Vagina (tissue), 2 donors: Measurements from ENCODE around the gene ASTL. TPM values are rescaled to one million over a fixed set of nuclear protein-coding genes. Genes with fewer than 3 reads are reported as not detected.
A peak's percentile ranks its signal among the peaks of the same experiment; 100 is the strongest.

Experiments
- DNase-seq, 2 donors: peaks; one replicate each; pipeline ENCODE4 v3.0.0-alpha.2; 2017; ENCODE audit errors: extremely low spot score in 2 of 2
- H3K27ac ChIP-seq: fragments of 200-600 bp; sonication (generic); one replicate; pipeline ENCODE4 v1.5.1; 2019
- H3K27me3 ChIP-seq: fragments of 200-600 bp; sonication (generic); one replicate; pipeline ENCODE4 v1.5.1; 2019
- H3K36me3 ChIP-seq, 2 donors: fragments of 200-600 bp; sonication (generic); one replicate each; pipeline ENCODE4 v1.5.1; 2017 to 2019
- H3K4me1 ChIP-seq: fragments of 200-600 bp; sonication (generic); one replicate; pipeline ENCODE4 v1.5.1; 2019
- H3K4me3 ChIP-seq, 2 donors: fragments of 200-600 bp; sonication (generic); 1 replicate in 1 of 2; 2 replicates in 1 of 2; pipeline ENCODE4 v1.5.1; 2016 to 2019
- H3K9me3 ChIP-seq: fragments of 200-600 bp; sonication (generic); one replicate; pipeline ENCODE4 v1.5.1; 2019
- POLR2A ChIP-seq, 2 donors: fragments of 450-650 bp; IDR thresholded peaks; one replicate each; pipeline ENCODE4 v1.6.1; 2017; ENCODE audit warnings: antibody characterized with exemption in 2 of 2, mild to moderate bottlenecking in 2 of 2, moderate library complexity in 2 of 2
- POLR2AphosphoS5 ChIP-seq, 2 donors: sonication (generic); formaldehyde crosslinking; IDR thresholded peaks; one replicate each; pipeline ENCODE4 v1.9.0; 2017; ENCODE audit warnings: antibody characterized with exemption in 2 of 2, mild to moderate bottlenecking in 2 of 2, low read depth in 1 of 2; ENCODE audit not compliant: insufficient read depth in 1 of 2
- intact Hi-C: fragments of 100-400 bp; cut with DNase I; formaldehyde crosslinking; loops from one replicate; pipeline ENCODE4 v1.15.1; 2023
- total RNA-seq: library from RNA; depleted of rRNA; stranded (reverse); fragments of >200 nt; gene quantifications from one replicate; pipeline ENCODE4 v1.2.3, GENCODE V29; 2016
- TF ChIP-seq, protein P1 (sequence below), 3 experiments: fragments of 450-650 bp in 2 of 3; fragments of 200-600 bp in 1 of 3; sonication (generic) in 1 of 3; IDR thresholded peaks; one replicate each; pipeline ENCODE4 v1.5.1; 2017 to 2019; ENCODE audit warnings: antibody characterized with exemption in 3 of 3, mild to moderate bottlenecking in 2 of 3, moderate library complexity in 2 of 3

The ASTL gene
- total RNA-seq, 1 donor from 2014 or later = not detected

DNA sequence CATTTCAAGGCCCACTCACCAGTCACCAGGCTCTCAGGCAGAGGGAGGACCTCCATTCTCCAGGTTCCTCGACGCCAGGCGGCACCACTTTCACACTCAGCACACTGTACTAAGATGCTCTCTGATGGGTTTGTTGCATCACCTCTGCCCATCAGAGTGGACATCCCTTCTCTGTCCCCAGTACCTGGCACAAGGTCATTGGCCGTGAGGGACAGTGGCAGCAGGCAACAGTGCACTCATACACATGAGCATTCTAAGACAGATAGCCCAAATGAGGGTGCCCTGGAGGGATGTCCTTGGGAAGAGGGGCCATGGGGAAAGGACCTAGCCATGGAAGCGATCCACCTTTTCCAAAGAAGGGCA is 18.9 kb downstream of the ASTL start:
- Histone ChIP-seq H3K27me3 (no peaks in the 10 kb centered on the region), H3K4me1 (peaks cover 13% of the 10 kb centered on the region), H3K36me3 (no peaks in the 10 kb centered on the region), H3K9me3 (no peaks in the 10 kb centered on the region), H3K27ac (no peak overlapping the region), H3K4me3 (no peak overlapping the region)
- intact Hi-C loops = loop anchor here (5.0 kb wide), 1 partner anchor 127 kb away; the partner anchor contains the start of gene ANKRD36C
- no peak for DNase-seq
- TF ChIP-seq POLR2AphosphoS5 (IDR thresholded peaks at IDR 0.05; ENCODE audit: insufficient read depth in 1 of 2, low read depth in 1 of 2) = no peak
- TF ChIP-seq, protein P1, sequence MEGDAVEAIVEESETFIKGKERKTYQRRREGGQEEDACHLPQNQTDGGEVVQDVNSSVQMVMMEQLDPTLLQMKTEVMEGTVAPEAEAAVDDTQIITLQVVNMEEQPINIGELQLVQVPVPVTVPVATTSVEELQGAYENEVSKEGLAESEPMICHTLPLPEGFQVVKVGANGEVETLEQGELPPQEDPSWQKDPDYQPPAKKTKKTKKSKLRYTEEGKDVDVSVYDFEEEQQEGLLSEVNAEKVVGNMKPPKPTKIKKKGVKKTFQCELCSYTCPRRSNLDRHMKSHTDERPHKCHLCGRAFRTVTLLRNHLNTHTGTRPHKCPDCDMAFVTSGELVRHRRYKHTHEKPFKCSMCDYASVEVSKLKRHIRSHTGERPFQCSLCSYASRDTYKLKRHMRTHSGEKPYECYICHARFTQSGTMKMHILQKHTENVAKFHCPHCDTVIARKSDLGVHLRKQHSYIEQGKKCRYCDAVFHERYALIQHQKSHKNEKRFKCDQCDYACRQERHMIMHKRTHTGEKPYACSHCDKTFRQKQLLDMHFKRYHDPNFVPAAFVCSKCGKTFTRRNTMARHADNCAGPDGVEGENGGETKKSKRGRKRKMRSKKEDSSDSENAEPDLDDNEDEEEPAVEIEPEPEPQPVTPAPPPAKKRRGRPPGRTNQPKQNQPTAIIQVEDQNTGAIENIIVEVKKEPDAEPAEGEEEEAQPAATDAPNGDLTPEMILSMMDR (IDR thresholded peaks at IDR 0.05) = no peak
- TF ChIP-seq POLR2A (IDR thresholded peaks at IDR 0.05) = no peak

DNA sequence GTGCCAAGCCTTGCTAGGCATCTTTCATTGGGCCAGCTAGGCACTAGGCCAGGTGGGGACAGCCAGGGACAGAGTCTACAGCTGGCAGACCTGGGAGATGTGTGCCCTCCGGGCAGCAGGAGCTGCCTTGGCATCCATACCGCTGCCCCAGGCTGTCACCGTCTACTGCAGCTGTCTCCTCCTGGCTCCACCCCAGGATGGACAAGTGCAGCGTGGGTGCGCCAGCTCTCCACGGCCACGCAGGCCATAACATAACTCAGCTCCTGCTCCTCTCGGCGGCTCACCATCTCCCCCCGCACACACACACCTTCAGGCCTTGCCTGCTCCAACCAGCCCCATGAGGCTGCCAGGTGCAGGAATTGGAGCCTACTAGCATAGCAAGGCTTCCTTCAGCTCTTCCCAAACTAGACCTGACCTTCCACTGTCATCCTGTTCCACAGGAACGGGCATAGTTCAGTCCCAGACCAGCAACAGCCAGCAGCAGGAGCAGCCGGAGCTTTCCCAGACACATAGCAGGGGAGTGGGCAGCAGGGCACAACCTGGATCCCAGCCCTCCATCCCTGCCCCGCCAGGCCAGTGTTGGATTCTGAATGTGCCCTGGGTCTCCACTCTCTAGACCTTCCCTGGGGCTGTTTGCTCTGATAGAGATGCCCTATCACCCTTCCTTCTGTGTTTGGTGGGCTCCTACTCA is 19.5 kb downstream of the ASTL start:
- TF ChIP-seq POLR2A (IDR thresholded peaks at IDR 0.05) = no peak
- TF ChIP-seq, protein P1 (IDR thresholded peaks at IDR 0.05) = no peak
- no peak for TF ChIP-seq POLR2AphosphoS5 (IDR thresholded peaks at IDR 0.05; ENCODE audit: insufficient read depth in 1 of 2, low read depth in 1 of 2)
- no peak for DNase-seq
- Histone ChIP-seq H3K27ac (no peak overlapping the region), H3K36me3 (no peaks in the 10 kb centered on the region), H3K4me1 (peaks cover 13% of the 10 kb centered on the region), H3K27me3 (no peaks in the 10 kb centered on the region), H3K9me3 (no peaks in the 10 kb centered on the region), H3K4me3 (no peak overlapping the region)
- intact Hi-C loops = loop anchor here (5.0 kb wide), 1 partner anchor 127 kb away; the partner anchor contains the start of gene ANKRD36C

DNA sequence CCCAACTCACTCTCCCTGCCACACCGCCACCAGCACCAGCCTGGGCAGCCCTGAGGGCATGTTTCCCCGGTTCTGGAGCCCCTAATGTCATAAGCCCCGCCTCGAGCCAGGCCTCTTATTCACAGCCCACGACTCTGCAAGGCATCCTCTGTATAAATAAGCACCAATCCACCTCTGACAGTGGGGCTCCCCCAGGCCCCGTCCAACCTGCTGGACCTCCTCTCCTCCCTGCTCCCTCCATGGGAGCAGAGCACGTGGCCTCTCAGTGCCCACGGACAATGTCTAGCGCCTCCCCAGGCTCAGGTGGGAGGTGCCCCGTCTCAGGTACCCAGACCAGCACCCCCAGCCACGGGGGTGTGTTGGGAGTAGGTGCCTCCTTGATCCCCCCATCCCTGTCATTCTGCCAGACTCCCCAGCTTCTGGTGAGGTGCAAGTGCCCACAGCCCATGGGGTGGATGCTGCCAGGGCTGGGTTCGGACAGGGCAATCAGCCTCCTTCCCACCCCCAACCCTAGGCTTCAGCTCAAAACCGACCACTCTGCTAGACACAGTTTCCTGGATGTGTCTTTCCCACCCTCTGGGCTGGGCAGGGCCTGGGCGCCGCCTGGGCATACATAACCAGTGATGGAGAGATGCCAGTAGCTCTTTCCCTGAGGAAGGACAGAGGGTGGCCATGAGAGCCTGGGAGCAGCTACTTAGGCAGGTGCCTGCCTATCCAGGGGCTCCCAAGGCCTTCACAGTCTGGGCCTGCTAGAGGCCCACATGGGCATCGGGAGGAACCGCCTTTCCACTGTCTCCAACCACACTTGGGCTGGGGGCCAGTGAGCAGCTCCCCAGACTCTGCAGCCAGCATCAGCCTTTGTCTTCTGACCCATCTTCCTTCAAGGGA is 20.4 kb downstream of the ASTL start:
- no peak for TF ChIP-seq POLR2AphosphoS5 (IDR thresholded peaks at IDR 0.05; ENCODE audit: insufficient read depth in 1 of 2, low read depth in 1 of 2)
- H3K36me3 ChIP-seq = no peaks in the 10 kb centered on the region
- no peak for DNase-seq
- H3K4me1 ChIP-seq = peaks cover 13% of the 10 kb centered on the region
- no peak overlapping the region for H3K4me3 ChIP-seq
- no peaks in the 10 kb centered on the region for H3K27me3 ChIP-seq
- intact Hi-C loops = loop anchor here (5.0 kb wide), 1 partner anchor 126 kb away; the partner anchor contains the start of gene ANKRD36C
- H3K9me3 ChIP-seq = no peaks in the 10 kb centered on the region
- H3K27ac ChIP-seq = no peak overlapping the region

DNA sequence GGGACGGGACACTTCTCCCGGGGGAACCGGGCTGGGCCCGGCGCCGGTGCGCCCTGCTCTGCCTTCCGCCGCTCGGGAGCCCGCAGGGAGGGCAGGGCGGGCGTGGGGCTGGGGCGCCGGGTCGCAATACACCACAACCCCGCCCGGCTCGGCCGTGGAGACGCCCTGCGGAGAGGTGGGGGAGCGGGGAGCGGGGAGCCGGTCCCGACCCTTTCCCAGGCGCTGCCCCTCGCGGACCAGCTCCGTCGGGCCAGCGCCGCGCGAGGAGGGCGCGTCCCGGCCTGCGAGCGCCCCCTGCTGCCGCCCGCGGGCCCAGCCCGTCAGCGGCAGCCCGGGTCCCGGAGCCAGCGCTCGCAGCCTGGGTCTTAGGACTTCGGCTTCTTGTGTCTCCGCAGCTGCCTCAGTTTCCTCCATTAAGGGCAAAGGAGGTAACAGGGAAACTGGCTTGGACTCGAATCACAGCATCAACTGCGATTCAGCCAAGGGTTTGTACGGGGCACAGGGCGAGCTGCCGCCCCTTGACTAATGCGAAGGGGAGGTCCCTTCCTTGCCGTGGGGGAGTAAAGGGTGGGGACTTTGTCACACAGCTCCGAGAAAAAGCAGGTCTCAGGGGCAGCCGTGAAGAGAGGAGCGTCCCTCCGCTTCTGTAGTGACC is 21.3 kb downstream of the ASTL start:
- Histone ChIP-seq H3K27ac (peak overlapping the region; percentile 48), H3K36me3 (no peaks in the 10 kb centered on the region), H3K27me3 (no peaks in the 10 kb centered on the region), H3K4me3 (peak overlapping the region; percentile 57 to 74), H3K4me1 (peaks cover 13% of the 10 kb centered on the region), H3K9me3 (no peaks in the 10 kb centered on the region)
- intact Hi-C loops = loop anchor here (5.0 kb wide), 1 partner anchor 125 kb away; the partner anchor contains the start of gene ANKRD36C
- no peak for DNase-seq
- TF ChIP-seq, protein P1 (IDR thresholded peaks at IDR 0.05) = peak in 2 of 3 experiments; percentile 8 to 78
- no peak for TF ChIP-seq POLR2A (IDR thresholded peaks at IDR 0.05)

DNA sequence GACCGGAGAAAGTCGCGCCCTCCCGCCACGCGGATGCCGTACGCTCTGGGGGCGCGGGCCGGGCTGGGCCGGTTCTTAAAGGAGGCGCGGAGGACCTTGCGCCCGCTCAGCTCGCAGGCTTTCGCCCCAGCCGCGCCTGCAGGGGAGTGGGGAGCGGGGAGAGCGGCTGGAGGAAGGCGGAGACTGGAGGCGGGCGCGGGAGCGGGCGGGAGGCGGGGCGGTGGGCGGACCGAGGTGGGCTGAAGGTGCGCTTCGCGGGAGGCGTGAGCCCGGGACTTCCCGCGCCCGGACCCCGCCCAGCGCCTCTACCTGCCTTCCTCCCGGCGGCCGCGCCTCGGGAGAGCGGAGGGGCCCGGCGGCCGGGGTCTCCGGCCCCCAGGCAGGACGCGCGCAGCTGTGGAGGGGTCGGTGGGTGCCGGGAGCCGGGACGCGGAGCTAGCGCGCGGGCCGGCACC is 21.9 kb downstream of the ASTL start, which contains the start of gene ADRA2B:
Gene ADRA2B (minus strand): TSS at position 148 of the 455 bp plus-strand sequence. CDS start 422 bp downstream, outside the sequence.
- Histone ChIP-seq H3K4me1 (peaks cover 13% of the 10 kb centered on the region), H3K4me3 (peak within 1 kb of the TSS; percentile 57 to 74), H3K36me3 (no peaks in the 10 kb centered on the region), H3K27me3 (no peaks in the 10 kb centered on the region), H3K27ac (peak within 1 kb of the TSS; percentile 48), H3K9me3 (no peaks in the 10 kb centered on the region)
- TF ChIP-seq POLR2A (IDR thresholded peaks at IDR 0.05) = no peak
- TF ChIP-seq POLR2AphosphoS5 (IDR thresholded peaks at IDR 0.05; ENCODE audit: insufficient read depth in 1 of 2, low read depth in 1 of 2) = peak in 1 of 2 donors; percentile 13
- intact Hi-C loops = loop anchor here (5.0 kb wide), 1 partner anchor 124 kb away; the partner anchor contains the start of gene ANKRD36C
- DNase-seq = no peak
